ENCODE measurements around the gene ALK.
"Not testable (repeated sequence)": the region's sequence is repeated elsewhere in the genome, so short reads cannot be mapped to it uniquely, and the experiment has no call there.

ALK gene

GRCh38 chr2:29841386-29842004, 79.9 kb downstream of the ALK start:
- DNase-seq (ENCODE audit: low read depth) = no peak

- DNase-seq (ENCODE audit: low read depth) = no peak
These were observed 82.1 kb downstream of the ALK start for GRCh38 chr2:29839306-29839705.

GRCh38 chr2:29837925-29838324, 83.5 kb downstream of the ALK start:
- no peak for DNase-seq (ENCODE audit: low read depth)

GRCh38 chr2:29834624-29835023, 86.8 kb downstream of the ALK start:
- DNase-seq (ENCODE audit: low read depth) = no peak

GRCh38 chr2:29834036-29834540, 87.3 kb downstream of the ALK start:
- DNase-seq (ENCODE audit: low read depth) = no peak

- no peak for DNase-seq (ENCODE audit: low read depth)
These were observed 89.8 kb downstream of the ALK start for GRCh38 chr2:29831560-29831959.

GRCh38 chr2:29829841-29830240, 91.5 kb downstream of the ALK start:
- no peak for DNase-seq (ENCODE audit: low read depth)

GRCh38 chr2:29824145-29824544, 97.2 kb downstream of the ALK start:
- not testable (repeated sequence) for DNase-seq (ENCODE audit: low read depth)

GRCh38 chr2:29821591-29821990, 99.8 kb downstream of the ALK start:
- no peak for DNase-seq (ENCODE audit: low read depth)

GRCh38 chr2:29819570-29819969, 101.8 kb downstream of the ALK start:
- no peak for DNase-seq (ENCODE audit: low read depth)

GRCh38 chr2:29817801-29818680, 103.3 kb downstream of the ALK start:
- no peak for DNase-seq (ENCODE audit: low read depth)

- no peak for DNase-seq (ENCODE audit: low read depth)
These were observed 104.1 kb downstream of the ALK start for GRCh38 chr2:29817299-29817698.

GRCh38 chr2:29816651-29817050, 104.7 kb downstream of the ALK start:
- DNase-seq (ENCODE audit: low read depth) = no peak

GRCh38 chr2:29811378-29811777, 110.0 kb downstream of the ALK start:
- DNase-seq (ENCODE audit: low read depth) = no peak

- DNase-seq (ENCODE audit: low read depth) = no peak
These were observed 110.4 kb downstream of the ALK start for GRCh38 chr2:29810956-29811355.

- DNase-seq (ENCODE audit: low read depth) = no peak
These were observed 113.1 kb downstream of the ALK start for GRCh38 chr2:29808321-29808720.

GRCh38 chr2:29807082-29807481, 114.3 kb downstream of the ALK start:
- no peak for DNase-seq (ENCODE audit: low read depth)

- no peak for DNase-seq (ENCODE audit: low read depth)
These were observed 114.9 kb downstream of the ALK start for GRCh38 chr2:29806461-29806860.

GRCh38 chr2:29804671-29805070, 116.7 kb downstream of the ALK start:
- DNase-seq (ENCODE audit: low read depth) = no peak

GRCh38 chr2:29803537-29803936, 117.8 kb downstream of the ALK start:
- no peak for DNase-seq (ENCODE audit: low read depth)

- no peak for DNase-seq (ENCODE audit: low read depth)
These were observed 118.4 kb downstream of the ALK start for GRCh38 chr2:29802986-29803385.

GRCh38 chr2:29799628-29800027, 121.8 kb downstream of the ALK start:
- DNase-seq (ENCODE audit: low read depth) = no peak

GRCh38 chr2:29797916-29798315, 123.5 kb downstream of the ALK start:
- DNase-seq (ENCODE audit: low read depth) = no peak
